ENCODE results near the gene TCF4.

TCF4 gene

DNA sequence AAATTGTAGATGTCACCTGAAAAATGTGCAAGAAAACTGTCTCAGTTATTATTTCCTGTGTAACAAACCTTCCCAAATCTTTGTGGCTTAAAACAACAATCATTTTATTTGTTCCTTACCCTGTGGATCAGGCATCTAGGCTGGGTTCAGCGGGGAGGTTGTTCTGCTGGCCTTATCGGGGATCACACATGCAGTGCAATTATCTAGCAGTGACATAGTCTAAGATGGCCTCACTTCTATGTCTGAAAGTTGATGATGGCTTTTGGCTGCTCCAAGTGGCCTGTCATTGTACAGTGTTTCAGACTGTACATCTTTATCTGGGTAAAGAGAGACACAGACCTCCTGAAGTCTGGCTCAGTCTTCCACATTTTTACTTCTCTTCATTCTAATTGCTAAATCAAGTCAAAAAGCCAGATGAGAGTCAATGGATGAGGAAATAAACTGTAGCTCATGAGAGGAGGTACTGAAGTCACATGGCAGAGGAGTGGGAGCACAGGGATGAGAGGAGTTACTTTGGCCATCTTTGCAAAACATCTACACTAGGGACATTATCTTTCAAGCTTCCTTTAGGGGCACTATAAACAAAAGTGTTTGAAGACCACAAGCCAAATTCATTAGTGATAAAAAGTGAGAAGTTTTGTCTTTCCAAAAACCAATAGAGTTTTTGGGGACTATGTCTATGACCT is 385.6 kb downstream of the TCF4 start:
- DNase-seq (ENCODE audit: low read depth in 1 of 2, low spot score in 1 of 2) = no peak

DNA sequence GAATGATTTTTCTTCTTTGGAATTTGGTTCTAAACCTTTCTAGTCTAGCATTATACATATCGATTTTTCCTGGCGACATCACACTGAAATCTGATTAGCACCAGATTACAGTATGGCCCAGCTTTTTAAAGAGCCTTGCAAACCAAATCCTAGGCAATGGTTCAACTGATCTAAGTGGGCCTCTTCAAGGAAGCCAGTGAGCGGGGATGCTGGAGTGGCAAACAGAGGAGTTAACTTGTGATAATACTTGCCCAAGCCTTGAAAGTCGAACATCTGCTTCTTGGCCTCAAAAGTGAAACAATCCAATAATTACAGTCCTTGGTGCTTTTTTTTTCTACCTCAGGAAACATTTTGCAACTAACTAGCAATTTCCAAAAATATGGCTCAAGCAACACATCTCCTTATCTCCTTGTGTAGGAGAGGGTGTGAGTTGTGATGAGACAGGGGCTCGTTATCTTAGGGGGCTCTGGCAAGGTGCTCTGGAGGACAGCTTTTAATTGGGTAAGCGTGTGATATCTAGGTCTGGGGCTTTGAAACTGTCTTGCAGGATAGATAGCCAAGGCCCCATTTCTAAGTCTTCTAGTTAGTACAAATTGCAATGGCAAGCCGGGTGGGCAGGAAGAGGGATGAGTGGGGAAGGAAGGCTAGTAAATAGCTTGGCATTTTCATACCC is 388.6 kb downstream of the TCF4 start:
- no peak for DNase-seq (ENCODE audit: low read depth in 1 of 2, low spot score in 1 of 2)

DNA sequence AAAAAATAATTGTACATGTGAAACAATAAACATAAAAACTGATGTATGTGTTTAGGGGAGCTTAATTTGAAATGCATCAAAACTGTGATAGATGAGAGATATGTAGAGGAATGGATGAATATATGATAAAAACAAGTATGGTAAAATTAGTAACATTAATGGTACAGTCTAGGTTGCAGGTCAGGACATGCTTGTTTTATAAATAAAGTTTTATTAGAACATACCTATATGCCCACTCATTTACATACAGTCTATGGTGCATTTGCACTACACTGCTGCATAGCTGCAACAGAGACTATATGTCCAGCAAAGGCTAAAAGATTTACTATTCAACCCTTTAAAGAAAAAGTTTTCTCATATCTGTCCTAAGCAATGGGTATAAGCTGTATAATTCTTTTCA is 392.1 kb downstream of the TCF4 start:
- no peak for DNase-seq (ENCODE audit: low read depth in 1 of 2, low spot score in 1 of 2)

DNA sequence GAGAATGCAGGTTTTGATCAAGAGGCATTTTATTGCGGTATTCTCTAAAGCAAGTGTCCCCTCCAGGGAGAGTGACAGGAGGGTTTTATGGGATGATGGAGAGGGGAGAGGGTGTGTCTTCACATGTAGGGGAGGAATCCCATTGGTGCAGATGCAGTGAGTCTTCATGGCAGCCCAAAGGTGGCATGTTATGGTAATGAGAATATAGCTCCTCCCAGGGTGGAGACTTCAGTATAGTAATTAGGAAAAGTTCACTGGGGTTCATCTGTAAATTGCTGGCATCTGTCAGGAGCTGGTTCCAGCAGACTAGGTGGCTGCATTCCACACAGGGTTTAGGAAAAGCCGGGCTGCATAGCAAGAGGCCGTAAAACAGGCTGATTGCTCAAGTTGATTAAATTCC is 398.0 kb downstream of the TCF4 start:
- DNase-seq (ENCODE audit: low read depth in 1 of 2, low spot score in 1 of 2) = no peak

DNA sequence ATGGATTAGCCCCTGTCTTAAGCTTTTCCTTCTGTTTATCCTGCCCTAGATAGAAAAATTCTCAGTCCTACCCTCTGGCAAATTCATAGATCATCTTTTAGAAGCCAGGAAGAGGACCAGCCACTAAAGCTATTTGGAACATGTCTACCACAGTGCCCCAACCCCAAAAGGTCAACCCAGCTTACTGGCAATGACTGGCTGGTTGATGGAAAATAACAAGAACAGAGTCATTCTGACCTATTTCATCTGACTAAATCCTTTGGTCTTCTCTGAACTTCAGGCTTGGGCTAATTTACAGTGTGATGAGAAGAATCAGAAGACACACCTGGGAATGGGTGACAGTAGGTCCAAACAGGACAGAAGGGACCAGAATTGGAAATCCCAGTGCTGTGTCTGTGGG is 401.4 kb downstream of the TCF4 start:
- no peak for DNase-seq (ENCODE audit: low read depth in 1 of 2, low spot score in 1 of 2)

DNA sequence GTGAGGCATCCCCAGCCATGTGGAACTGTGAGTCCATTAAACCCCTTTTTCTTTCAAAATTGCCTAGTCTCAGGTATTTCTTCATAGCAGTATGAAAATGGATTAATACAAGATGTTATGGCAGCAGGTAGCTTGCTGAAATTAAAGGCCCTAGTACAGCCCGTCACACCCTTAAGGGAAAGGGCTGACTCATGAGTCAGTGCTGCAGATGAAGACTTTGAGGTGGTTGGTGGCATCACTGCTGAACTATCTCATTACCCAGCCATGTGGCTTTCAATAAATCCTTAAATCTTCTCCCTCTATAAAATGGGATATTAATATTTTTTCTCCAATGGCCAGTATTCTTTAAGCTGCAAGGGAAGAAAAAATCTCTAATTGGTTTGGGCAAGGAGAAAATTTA is 402.6 kb downstream of the TCF4 start:
- no peak for DNase-seq (ENCODE audit: low read depth in 1 of 2, low spot score in 1 of 2)

DNA sequence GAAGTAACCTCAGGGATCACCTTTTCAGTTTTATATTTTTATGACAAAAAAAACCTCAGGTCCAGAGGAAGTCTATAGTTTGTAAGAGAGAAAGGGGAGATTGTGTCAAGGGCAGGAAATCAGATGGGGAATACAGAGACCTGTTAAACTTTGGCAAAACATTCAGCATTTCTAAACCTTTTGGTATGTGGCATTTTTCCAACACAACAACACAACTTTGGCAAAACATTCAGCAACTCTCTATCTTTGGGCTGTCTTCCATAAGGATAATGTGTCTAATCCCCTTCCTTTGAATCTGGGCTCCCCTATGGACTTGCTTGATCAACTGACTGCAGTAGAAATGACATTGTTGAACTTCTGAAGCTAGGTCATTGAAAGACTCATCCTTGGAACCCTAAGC is 408.2 kb downstream of the TCF4 start:
- DNase-seq (ENCODE audit: low read depth in 1 of 2, low spot score in 1 of 2) = no peak

DNA sequence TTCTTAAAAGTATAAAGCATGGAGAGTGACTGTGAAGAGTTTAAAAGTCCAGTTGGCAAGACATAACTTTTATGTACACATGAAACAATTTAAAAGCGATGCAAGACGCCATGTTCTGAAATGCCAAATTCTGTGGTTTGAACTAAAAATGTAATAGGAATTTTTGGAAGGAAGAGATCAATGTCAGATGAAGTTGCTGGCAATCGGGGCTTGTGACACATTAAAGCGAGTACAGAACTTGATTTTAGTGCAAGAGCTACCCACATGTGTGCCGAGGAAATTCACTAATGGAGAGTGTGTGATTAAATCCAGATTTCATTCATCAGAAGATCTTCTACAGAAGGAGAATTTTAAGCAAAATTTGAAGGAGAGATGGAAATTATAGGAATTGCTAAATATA is 408.6 kb downstream of the TCF4 start:
- DNase-seq (ENCODE audit: low read depth in 1 of 2, low spot score in 1 of 2) = no peak

DNA sequence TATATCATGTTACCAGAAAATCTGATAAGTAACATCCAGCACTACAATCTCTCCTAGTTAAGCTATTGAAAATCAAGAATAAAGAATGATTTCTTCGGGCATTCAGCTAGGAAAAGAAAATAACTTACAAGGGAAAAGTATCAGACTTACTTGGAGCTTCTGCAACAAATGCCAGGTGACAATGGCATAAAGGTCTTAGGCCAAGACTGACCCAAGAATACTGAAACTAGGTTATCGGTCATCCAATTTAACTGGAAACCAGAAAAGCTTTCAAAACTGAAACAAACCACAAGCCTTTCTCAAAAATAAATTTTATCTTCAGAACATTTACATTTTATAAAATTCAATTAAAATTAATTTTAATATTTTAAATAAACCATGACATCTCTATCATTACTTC is 414.7 kb downstream of the TCF4 start:
- no peak for DNase-seq (ENCODE audit: low read depth in 1 of 2, low spot score in 1 of 2)
